GM19463 (cell line): ENCODE measurements around the gene ERCC6L2.

Experiments used
- ATAC-seq: cut with Tn5 transposase; IDR thresholded peaks from one replicate; pipeline ENCODE4 v1.9.1; 2021; ENCODE audit warnings: mild to moderate bottlenecking, moderate library complexity; ENCODE audit not compliant: unreplicated experiment

Gene ERCC6L2

DNA sequence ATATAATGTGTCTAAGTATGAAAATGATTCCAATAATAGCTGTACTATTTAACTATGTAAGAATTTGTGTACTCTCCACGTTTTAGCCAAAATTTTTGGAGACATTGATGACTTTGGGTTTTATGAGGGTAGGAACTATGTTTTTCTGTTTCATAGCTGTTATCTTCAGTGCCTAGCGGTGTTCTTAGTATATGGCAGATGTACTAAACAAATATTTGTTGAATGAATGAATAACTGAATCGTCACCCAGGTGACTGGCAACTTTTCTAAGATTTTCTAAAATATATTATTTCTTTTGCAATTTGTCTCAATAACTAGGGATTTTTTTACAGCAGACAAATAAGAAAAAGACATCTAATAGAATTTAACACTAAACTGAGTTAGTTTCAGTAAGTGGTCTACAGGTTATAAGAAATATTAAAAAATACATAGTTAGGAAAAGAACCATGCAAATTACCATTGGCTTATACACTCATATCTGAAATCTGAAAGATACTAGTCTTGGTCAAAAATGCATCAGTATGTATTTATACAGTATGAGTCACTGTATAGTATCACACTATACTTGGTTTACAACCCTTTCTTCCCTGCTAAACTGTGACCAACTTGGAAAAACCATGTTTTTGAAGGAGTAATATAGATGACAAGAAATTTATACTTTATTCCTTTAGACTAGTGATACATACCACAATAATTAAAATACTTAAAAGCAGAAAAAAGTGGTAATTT is 10.5 kb upstream of the ERCC6L2 start:
- ATAC-seq: no peak

- ATAC-seq: no peak
These were observed 5.1 kb upstream of the ERCC6L2 start for GRCh38 chr9:95870352-95870751.

DNA sequence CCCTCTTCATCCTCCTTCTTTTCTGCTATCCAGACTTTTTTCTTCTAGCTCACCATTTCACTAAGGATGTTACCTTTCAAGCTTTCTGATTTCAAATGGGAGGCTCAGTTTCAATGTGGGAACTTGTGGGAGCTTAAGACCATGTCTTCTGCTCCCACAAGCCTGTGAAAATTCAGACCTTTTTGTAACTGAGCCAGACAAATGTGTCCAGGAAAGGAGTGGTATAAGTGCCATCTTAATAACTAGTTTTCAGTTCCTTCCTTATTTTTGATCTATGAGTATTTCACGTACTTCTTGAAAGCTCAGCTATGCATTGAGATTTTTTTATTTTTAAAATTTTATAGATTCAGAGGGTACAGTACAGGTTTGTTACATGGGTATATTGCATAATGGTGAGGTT is 4.6 kb upstream of the ERCC6L2 start:
- no peak for ATAC-seq

DNA sequence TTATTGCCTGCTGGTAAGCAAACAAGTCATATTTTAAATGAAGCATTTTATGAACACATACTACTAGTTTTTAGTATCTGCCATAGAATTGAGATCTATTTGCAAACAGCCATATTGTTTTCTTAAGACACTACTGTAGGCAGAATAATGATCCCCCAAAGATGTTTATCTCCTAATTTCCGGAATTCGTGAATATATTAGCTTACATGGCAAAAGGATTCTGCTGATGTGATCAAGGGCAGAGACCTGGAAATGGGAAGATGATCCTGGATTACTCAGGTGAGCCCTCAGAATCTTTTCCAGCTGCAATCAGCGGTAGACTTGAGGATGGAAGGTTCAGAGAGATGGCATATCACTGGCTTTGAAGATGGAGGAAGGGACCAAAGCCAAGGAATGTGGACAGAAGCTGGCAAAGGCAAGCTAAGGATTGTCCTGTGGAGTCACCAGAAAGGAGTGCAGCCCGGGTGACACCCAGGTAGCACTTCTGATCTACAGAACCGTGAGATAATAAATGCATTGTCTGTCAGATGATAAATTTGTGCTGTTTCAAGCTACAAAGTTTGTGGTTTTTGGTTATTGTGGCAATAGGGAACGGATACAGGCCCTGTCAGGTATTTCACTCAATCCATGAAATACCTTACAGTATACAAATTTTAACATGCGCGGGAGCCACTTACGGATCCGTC is 1.0 kb upstream of the ERCC6L2 start:
- ATAC-seq: no peak

DNA sequence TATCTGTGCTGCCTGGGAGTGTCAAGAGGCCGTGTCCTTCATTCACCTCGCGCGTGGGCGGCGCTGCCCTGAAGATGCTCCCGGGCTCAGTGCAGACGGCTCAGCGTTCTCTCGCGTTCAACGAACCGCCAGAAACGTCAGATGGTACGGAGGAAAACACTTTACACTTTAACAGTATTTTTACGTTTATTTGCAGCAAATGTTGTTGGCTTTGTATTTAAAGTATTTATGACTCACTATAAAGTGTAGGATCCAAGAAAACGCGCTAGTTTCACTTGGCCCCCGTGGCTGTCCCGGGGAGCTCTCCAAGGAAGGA is 544 bp upstream of the ERCC6L2 start:
- ATAC-seq: no peak

DNA sequence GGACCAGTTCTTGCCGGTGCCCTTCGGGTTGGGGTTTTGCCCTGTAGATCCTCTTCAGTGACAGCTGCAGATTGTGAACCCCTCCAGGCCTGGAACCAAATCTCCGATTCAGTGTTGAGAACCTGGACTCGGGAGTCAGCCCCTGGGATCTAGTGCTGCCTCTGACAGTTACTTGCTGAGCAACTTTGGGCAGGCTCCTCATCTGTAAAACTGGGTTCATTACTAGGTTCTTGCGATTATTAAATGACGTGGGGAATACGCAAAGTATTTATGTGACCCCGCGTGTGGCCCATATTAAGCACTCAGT is 600 bp downstream of the ERCC6L2 start:
- no peak for ATAC-seq

- ATAC-seq: no peak
These were observed 1.1 kb downstream of the ERCC6L2 start for GRCh38 chr9:95876595-95876994.

DNA sequence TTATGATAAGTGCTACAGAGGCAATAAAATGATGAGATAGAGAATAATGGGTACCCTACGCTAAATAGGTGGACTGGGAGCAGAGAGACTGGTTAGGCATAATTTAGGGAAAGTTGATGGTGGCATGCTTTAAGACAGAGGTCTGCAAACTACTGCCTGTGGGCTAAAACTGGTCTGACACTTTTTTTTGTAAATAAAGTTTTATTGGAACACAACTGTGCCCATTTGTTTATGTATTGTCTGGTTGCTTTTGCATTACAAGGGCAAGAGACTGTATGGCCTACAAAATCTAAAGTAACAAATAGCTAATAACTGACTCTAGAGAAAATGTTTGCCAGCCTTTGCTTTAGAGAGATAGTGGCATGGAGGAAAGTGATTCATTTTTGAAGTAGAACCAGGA is 2.5 kb downstream of the ERCC6L2 start:
- ATAC-seq: no peak

GRCh38 chr9:95879591-95879990 is 4.1 kb downstream of the ERCC6L2 start:
- no peak for ATAC-seq

GRCh38 chr9:95880021-95880690 is 4.7 kb downstream of the ERCC6L2 start:
- ATAC-seq: no peak

GRCh38 chr9:95887926-95888497 is 12.5 kb downstream of the ERCC6L2 start:
- no peak for ATAC-seq

- no peak for ATAC-seq
These were observed 15.1 kb downstream of the ERCC6L2 start for GRCh38 chr9:95890594-95890993.

DNA sequence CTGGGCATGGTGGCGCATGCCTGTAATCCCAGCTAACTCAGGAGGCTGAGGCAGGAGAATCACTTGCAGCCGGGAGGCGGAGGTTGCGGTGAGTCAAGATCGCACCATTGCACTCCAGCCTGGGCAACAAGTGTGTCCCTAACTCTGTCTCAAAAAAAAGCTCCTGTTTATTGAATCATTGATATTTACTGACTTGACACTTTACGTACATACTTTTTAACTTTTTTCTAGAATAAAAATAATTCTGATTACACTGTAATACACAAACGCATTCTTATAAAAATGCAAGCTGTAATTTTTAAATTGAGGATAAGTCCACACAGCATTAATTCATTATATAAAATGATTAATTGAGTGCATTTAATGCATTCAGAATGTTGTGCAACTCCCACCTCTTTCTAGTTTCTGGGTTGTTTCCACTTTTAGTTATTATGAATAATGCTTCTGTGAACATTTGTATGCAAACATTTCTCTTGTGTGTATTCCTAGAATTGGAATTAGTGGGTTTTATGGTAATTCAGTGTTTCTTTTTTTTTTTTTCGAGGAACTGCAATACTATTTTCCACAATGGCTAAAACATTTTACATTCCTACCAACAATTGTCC is 15.7 kb downstream of the ERCC6L2 start:
- ATAC-seq: no peak

- no peak for ATAC-seq
These were observed 17.2 kb downstream of the ERCC6L2 start for GRCh38 chr9:95892690-95893089.

- ATAC-seq: no peak
These were observed 21.1 kb downstream of the ERCC6L2 start for GRCh38 chr9:95896580-95896979.

GRCh38 chr9:95901506-95901905 is 26.0 kb downstream of the ERCC6L2 start:
- ATAC-seq: no peak

DNA sequence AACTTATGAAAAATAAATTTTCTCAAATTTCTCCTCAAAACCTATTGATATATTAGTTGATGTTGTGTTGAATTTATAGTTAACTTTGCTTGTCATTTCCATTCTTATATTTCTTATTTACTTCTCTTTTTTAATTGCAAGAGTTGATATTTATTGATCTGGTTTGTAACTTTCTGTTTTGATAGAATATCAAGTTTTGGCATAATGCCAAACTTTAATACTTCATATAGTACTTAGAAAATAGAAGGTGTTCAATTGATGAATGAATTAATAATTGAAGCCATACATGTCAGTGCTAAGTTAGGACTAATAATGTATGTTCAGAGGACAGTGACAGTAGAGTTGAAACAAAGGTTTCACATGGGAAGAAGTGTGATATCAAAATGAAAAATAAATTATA is 27.9 kb downstream of the ERCC6L2 start:
- ATAC-seq: no peak

- no peak for ATAC-seq
These were observed 32.3 kb downstream of the ERCC6L2 start for GRCh38 chr9:95907794-95908193.

- ATAC-seq: no peak
These were observed 34.7 kb downstream of the ERCC6L2 start for GRCh38 chr9:95910023-95910707.

DNA sequence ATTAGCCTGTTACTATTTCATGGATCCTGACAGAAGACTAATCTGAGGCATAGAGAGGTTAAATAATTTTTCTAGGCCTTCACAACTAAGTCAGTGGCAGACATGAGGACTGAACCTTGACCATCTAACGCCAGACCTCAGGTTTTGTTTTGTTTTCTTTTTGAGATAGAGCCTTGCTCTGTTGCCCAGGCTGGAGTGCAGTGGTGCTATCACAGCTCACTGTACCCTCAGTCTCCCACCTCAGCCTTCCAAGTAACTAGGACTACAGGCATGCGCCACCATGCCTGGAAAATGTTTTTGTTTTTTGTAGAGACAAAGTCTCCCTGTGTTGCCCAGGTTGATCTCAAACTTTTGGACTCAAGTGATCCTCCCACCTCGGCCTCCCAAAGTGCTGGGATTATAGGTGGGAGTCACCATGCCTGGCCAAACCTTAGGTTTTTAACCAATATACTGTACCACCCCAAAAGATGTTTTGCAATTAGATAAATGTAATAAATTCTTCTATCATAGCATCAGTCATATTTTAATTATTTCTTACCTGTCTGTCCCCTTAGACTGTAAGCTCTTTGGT is 35.4 kb downstream of the ERCC6L2 start:
- ATAC-seq: no peak

- no peak for ATAC-seq
These were observed 37.3 kb downstream of the ERCC6L2 start for GRCh38 chr9:95912773-95913172.
